ENCODE data around the gene RYK. TPM values are rescaled to one million over a fixed set of nuclear protein-coding genes. Genes with fewer than 3 reads are reported as not detected.

The RYK gene
- total and polyA plus RNA-seq, 2 experiments from 2014 or later = 24.9 to 94.8 TPM

GRCh38 chr3:134295930-134296329, 45.3 kb upstream of the RYK start:
- Histone ChIP-seq H3K4me2 (no peak overlapping the region), H4K20me1 (replicated peaks; ENCODE audit: insufficient read depth) (no peaks in the 10 kb centered on the region), H3F3A (replicated peaks; ENCODE audit: low read depth) (no peaks in the 10 kb centered on the region), H3K79me2 (replicated peaks; ENCODE audit: insufficient read depth) (no peaks in the 10 kb centered on the region), H3K27ac (ENCODE audit: low read depth) (no peak overlapping the region), H3K27me3 (ENCODE audit: insufficient read depth) (no peaks in the 10 kb centered on the region), H3K36me3 (ENCODE audit: insufficient read depth) (no peaks in the 10 kb centered on the region), H3K9me2 (ENCODE audit: insufficient read depth) (no peaks in the 10 kb centered on the region), H2AFZ (no peak overlapping the region), H3K4me1 (ENCODE audit: insufficient read depth) (no peaks in the 10 kb centered on the region), H3K4me3 (no peak overlapping the region)
- H3K9me3 Mint-ChIP-seq = no peaks in the 10 kb centered on the region
- H3K27ac Mint-ChIP-seq = no peak overlapping the region
- TF ChIP-seq STAT1 (IDR thresholded peaks at IDR 0.05; ENCODE audit: unreplicated experiment) (no peak), POLR2AphosphoS5 (IDR thresholded peaks at IDR 0.05; ENCODE audit: low read depth) (no peak), ZNF331 (CRISPR knock-in tag; IDR thresholded peaks at IDR 0.05; ENCODE audit: low read depth) (no peak), ZNF114 (CRISPR knock-in tag; IDR thresholded peaks at IDR 0.05) (no peak), EZH2 (IDR thresholded peaks at IDR 0.05; ENCODE audit: low read depth, unreplicated experiment) (no peak), ETS1 (IDR thresholded peaks at IDR 0.05) (no peak), REST (IDR thresholded peaks at IDR 0.05; ENCODE audit: unreplicated experiment) (no peak), NANOG (IDR thresholded peaks at IDR 0.05; ENCODE audit: borderline replicate concordance) (no peak), JUNB (IDR thresholded peaks at IDR 0.05; ENCODE audit: unreplicated experiment) (no peak)
- 0 out of 3 replicates have a peak, but pooled peaks cover 3% of the 10 kb centered on the region for H3K4me1 Mint-ChIP-seq
- no peaks in the 10 kb centered on the region for H3K36me3 Mint-ChIP-seq (ENCODE audit: low read depth)
- ATAC-seq (no peak), DNase-seq (ENCODE audit: low spot score) (no peak)
- no peak overlapping the region for H3K4me3 Mint-ChIP-seq
- H3K27me3 Mint-ChIP-seq (ENCODE audit: insufficient read depth, low read depth, poor library complexity) = peaks cover 2% of the 10 kb centered on the region

GRCh38 chr3:134294302-134295280, 43.9 kb upstream of the RYK start:
- H3K9me3 Mint-ChIP-seq = no peaks in the 10 kb centered on the region
- H3K27ac Mint-ChIP-seq = no peak overlapping the region
- H3K27me3 Mint-ChIP-seq (ENCODE audit: insufficient read depth, low read depth, poor library complexity) = peaks cover 1% of the 10 kb centered on the region
- Histone ChIP-seq H3K27ac (ENCODE audit: low read depth) (no peak overlapping the region), H3K9me2 (ENCODE audit: insufficient read depth) (no peaks in the 10 kb centered on the region), H3K36me3 (ENCODE audit: insufficient read depth) (no peaks in the 10 kb centered on the region), H3F3A (replicated peaks; ENCODE audit: low read depth) (no peaks in the 10 kb centered on the region), H3K79me2 (replicated peaks; ENCODE audit: insufficient read depth) (no peaks in the 10 kb centered on the region), H3K27me3 (ENCODE audit: insufficient read depth) (no peaks in the 10 kb centered on the region), H3K4me3 (no peak overlapping the region), H3K4me1 (ENCODE audit: insufficient read depth) (no peaks in the 10 kb centered on the region), H2AFZ (no peak overlapping the region), H4K20me1 (replicated peaks; ENCODE audit: insufficient read depth) (no peaks in the 10 kb centered on the region), H3K4me2 (no peak overlapping the region)
- 0 out of 3 replicates have a peak, but pooled peaks cover 3% of the 10 kb centered on the region for H3K4me1 Mint-ChIP-seq
- H3K4me3 Mint-ChIP-seq = no peak overlapping the region
- no peak for DNase-seq (ENCODE audit: low spot score)
- H3K36me3 Mint-ChIP-seq (ENCODE audit: low read depth) = no peaks in the 10 kb centered on the region
- no peak for TF ChIP-seq NANOG (IDR thresholded peaks at IDR 0.05; ENCODE audit: borderline replicate concordance)
- no peak for TF ChIP-seq ETS1 (IDR thresholded peaks at IDR 0.05)
- TF ChIP-seq CREB1 (CRISPR knock-in tag; IDR thresholded peaks at IDR 0.05; ENCODE audit: low read depth) = no peak
- TF ChIP-seq STAT1 (IDR thresholded peaks at IDR 0.05; ENCODE audit: unreplicated experiment) = no peak
- TF ChIP-seq CTCF (conservative IDR thresholded peaks at IDR 0.05; ENCODE audit: low read depth in 2 of 2) = no peak
- TF ChIP-seq REST (IDR thresholded peaks at IDR 0.05; ENCODE audit: unreplicated experiment) = no peak
- ATAC-seq = no peak
